Karpas-422 (cell line): ENCODE measurements around the gene NR2E1. TPM values are rescaled to one million over a fixed set of nuclear protein-coding genes. Genes with fewer than 3 reads are reported as not detected.

Experiments
- DNase-seq: peaks from one replicate; pipeline ENCODE4 v3.0.0-alpha.2; 2015
- H2AFZ ChIP-seq: fragments of 200-600 bp; sonication (generic); 2 replicates; pipeline ENCODE4 v1.6.1; 2014; ENCODE audit warnings: antibody characterized with exemption, low read length, mixed read lengths
- H3K27ac ChIP-seq: fragments of 200-600 bp; sonication (generic); 2 replicates; pipeline ENCODE4 v1.5.1; 2014; ENCODE audit warnings: mild to moderate bottlenecking, low read length, moderate library complexity
- H3K27me3 ChIP-seq: fragments of 200-600 bp; sonication (generic); 2 replicates; pipeline ENCODE4 v1.6.1; 2014; ENCODE audit warnings: low read length, mixed read lengths
- H3K36me3 ChIP-seq: fragments of 200-600 bp; sonication (generic); 2 replicates; pipeline ENCODE4 v1.6.1; 2014; ENCODE audit warnings: low read length, mixed read lengths; ENCODE audit not compliant: insufficient read depth
- H3K4me1 ChIP-seq: fragments of 200-600 bp; sonication (generic); 2 replicates; pipeline ENCODE4 v1.6.1; 2014; ENCODE audit warnings: mild to moderate bottlenecking, low read length, mixed read lengths
- H3K4me2 ChIP-seq: fragments of 200-600 bp; sonication (generic); 2 replicates; pipeline ENCODE4 v1.6.1; 2014; ENCODE audit warnings: low read length, low read depth, mild to moderate bottlenecking; ENCODE audit not compliant: poor library complexity, severe bottlenecking
- H3K4me3 ChIP-seq: fragments of 200-600 bp; sonication (generic); 2 replicates; pipeline ENCODE4 v1.5.1; 2014; ENCODE audit warnings: mild to moderate bottlenecking, antibody characterized with exemption, low read length, mixed read lengths
- H3K79me2 ChIP-seq: fragments of 200-600 bp; sonication (generic); 2 replicates; pipeline ENCODE4 v1.6.1; 2014; ENCODE audit warnings: mild to moderate bottlenecking, low read length, mixed read lengths
- H3K9ac ChIP-seq: fragments of 200-600 bp; sonication (generic); 2 replicates; pipeline ENCODE4 v1.6.0; 2014; ENCODE audit warnings: low read length
- H3K9me2 ChIP-seq: fragments of 200-600 bp; sonication (generic), shearing (Covaris generic); replicated peaks from 2 replicates; pipeline ENCODE4 v1.6.0; 2014; ENCODE audit warnings: mild to moderate bottlenecking, low read length, moderate library complexity; ENCODE audit not compliant: insufficient read depth
- H3K9me3 ChIP-seq: fragments of 300-700, 200-600 bp; sonication (generic); 2 replicates; pipeline ENCODE4 v1.6.1; 2014; ENCODE audit warnings: low read length, mixed read lengths
- H4K20me1 ChIP-seq: fragments of 200-600 bp; sonication (generic); 2 replicates; pipeline ENCODE4 v1.6.1; 2014; ENCODE audit warnings: mild to moderate bottlenecking, antibody characterized with exemption, low read length, low read depth; ENCODE audit not compliant: insufficient read depth
- total RNA-seq: library from RNA; depleted of rRNA; stranded (reverse); fragments of >200 nt; shearing (Covaris generic); gene quantifications from 2 replicates; pipeline ENCODE4 v1.2.3, GENCODE V29; 2014; ENCODE audit warnings: low replicate concordance

NR2E1 gene
- total RNA-seq, 1 experiment from 2014 or later: not detected

GRCh38 chr6:108171918-108172516 lies 6.2 kb downstream of the NR2E1 start:
- Histone ChIP-seq H3K9me3 (no peaks in the 10 kb centered on the region), H2AFZ (no peak overlapping the region), H3K27ac (no peak overlapping the region), H3K79me2 (no peaks in the 10 kb centered on the region), H3K9ac (no peak overlapping the region), H3K4me2 (no peak overlapping the region), H3K4me1 (no peaks in the 10 kb centered on the region), H3K4me3 (no peak overlapping the region), H3K36me3 (no peaks in the 10 kb centered on the region), H3K9me2 (no peaks in the 10 kb centered on the region), H4K20me1 (no peaks in the 10 kb centered on the region), H3K27me3 (no peaks in the 10 kb centered on the region)
- DNase-seq: no peak

DNA sequence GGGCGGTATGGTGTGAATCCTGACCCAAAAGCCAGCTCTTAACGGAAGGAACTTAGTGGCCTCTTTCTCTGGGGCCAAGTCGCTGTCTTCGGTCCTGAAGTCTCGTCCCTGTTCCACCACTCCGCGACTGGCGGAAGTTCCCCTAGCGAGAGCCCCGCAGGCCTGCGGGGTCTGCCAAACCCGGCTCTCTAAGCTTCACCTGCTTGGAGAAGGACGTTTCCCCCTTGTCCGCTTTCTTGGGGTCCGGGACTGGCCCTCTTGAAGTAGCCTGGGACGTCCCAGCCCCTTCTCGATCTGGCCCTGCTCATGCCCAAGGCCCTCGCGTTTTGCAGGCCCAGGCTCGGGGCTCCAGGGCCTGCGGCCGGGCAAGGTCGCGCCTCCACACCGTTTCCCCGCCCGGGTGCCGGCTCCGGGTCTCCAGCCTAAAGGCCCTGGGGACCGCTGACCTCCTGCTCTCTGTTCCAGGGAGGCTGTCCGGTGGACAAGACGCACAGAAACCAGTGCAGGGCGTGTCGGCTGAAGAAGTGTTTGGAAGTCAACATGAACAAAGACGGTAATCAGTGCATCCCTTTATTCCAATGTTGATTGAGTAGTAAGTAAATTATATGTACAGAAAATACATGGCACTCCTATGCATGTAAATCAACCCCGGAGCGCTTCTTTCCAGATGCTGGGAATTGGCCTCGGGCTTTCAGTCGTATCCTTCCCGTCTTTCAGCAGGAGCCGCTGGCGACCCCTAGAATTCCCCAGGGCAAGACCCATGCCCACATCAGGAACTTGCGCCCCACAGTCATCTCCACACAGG lies 8.8 kb downstream of the NR2E1 start:
- Histone ChIP-seq H2AFZ (no peak overlapping the region), H3K4me2 (no peak overlapping the region), H3K9me2 (no peaks in the 10 kb centered on the region), H3K27ac (no peak overlapping the region), H3K4me3 (no peak overlapping the region), H3K4me1 (no peaks in the 10 kb centered on the region), H3K36me3 (no peaks in the 10 kb centered on the region), H3K9ac (no peak overlapping the region), H3K79me2 (no peaks in the 10 kb centered on the region), H4K20me1 (no peaks in the 10 kb centered on the region), H3K9me3 (no peaks in the 10 kb centered on the region), H3K27me3 (no peaks in the 10 kb centered on the region)
- no peak for DNase-seq

DNA sequence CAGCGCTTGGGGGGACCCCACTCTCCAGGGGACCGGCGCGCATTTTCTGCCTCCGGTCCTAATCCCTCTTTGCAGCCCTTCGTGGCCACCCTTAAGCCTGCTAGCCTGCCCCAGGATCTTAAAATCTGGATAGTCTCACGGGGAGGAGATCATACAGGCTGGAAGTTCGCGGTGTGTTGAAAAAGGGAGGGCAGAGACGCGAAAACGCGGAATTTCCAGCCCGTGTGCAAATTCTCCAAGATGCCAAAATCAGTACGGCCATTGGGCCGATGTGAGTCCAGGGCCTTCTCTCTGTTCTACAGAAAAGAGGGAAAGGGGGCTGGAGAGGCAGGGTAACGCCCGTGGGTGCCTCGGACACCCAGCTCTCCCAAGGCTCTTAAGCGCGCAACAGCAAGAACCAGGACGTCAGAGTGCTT lies 9.4 kb downstream of the NR2E1 start:
- Histone ChIP-seq H3K4me1 (no peaks in the 10 kb centered on the region), H3K27ac (no peak overlapping the region), H3K79me2 (no peaks in the 10 kb centered on the region), H4K20me1 (no peaks in the 10 kb centered on the region), H3K9ac (no peak overlapping the region), H3K4me2 (no peak overlapping the region), H3K36me3 (no peaks in the 10 kb centered on the region), H3K27me3 (no peaks in the 10 kb centered on the region), H2AFZ (no peak overlapping the region), H3K4me3 (no peak overlapping the region), H3K9me3 (no peaks in the 10 kb centered on the region), H3K9me2 (no peaks in the 10 kb centered on the region)
- no peak for DNase-seq

DNA sequence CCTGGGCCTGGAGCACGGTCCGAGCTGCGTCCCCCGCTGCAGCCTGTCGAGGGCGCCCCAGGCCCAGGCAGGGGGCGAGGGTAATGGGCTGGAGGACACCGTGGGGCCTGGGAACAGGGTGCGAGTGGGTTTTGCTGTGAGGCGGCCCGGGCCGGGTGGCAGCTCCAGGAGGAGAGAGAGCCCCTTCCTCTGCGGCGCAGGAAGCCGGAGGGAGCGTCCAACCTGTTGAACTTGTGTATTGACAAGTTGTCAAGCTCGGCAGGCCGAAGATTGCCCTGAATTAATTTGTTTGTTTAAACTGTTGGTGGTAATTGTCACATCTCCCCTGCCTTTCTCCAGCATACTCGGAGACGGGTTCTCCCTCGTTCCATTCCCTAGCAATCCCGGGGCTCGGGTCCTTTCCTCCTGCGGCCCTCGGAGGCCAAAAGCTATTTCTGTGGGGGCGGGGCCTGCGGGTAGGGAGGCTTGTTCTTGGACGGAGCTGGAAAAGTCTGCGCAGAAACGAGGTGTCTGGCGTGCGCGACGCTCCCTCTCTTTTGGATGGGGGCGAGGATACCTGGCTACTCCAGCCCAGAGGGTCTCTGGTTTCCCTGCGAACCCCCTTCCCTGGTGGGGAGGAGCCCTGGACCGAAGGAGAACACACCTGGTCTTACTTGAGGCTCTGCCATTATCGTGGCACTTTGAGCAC lies 9.9 kb downstream of the NR2E1 start:
- Histone ChIP-seq H4K20me1 (no peaks in the 10 kb centered on the region), H2AFZ (no peak overlapping the region), H3K4me1 (no peaks in the 10 kb centered on the region), H3K36me3 (no peaks in the 10 kb centered on the region), H3K27me3 (no peaks in the 10 kb centered on the region), H3K4me2 (no peak overlapping the region), H3K4me3 (no peak overlapping the region), H3K79me2 (no peaks in the 10 kb centered on the region), H3K9me3 (no peaks in the 10 kb centered on the region), H3K9ac (no peak overlapping the region), H3K9me2 (no peaks in the 10 kb centered on the region), H3K27ac (no peak overlapping the region)
- DNase-seq: peak; percentile 57

DNA sequence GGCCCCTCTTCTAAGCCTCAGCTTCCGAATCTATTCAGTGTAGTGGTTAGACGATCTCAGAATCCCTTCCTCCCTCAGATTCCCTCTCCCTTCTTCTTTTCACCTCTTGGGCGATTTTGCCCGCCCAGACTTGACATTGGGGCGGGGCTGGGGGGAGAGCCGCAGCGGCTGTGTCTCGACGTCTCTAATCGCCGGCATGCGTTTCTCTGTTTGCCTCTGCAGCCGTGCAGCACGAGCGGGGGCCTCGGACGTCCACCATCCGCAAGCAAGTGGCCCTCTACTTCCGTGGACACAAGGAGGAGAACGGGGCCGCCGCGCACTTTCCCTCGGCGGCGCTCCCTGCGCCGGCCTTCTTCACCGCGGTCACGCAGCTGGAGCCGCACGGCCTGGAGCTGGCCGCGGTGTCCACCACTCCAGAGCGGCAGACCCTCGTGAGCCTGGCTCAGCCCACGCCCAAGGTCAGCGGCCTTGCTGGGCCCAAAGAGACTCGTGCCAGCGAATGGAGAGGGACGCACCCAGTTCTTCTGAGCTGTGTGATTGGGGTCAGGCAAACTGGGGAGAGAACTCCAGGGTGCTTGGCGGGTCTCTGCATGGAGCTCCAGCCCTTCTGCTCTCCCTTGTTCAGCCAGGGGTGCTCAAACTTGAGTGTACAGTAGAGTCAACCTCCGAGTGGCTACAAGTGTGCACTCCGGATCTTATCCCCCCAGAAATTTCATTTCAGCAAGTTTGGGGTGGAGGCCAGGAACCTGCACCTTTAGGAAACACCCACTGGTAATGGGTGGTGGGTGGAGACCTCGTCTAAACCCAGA lies 10.7 kb downstream of the NR2E1 start:
- Histone ChIP-seq H3K4me1 (no peaks in the 10 kb centered on the region), H3K9me2 (no peaks in the 10 kb centered on the region), H3K4me3 (no peak overlapping the region), H3K9me3 (no peaks in the 10 kb centered on the region), H3K36me3 (no peaks in the 10 kb centered on the region), H4K20me1 (no peaks in the 10 kb centered on the region), H3K27ac (no peak overlapping the region), H3K79me2 (no peaks in the 10 kb centered on the region), H3K4me2 (no peak overlapping the region), H3K9ac (no peak overlapping the region), H2AFZ (no peak overlapping the region), H3K27me3 (no peaks in the 10 kb centered on the region)
- DNase-seq: no peak

DNA sequence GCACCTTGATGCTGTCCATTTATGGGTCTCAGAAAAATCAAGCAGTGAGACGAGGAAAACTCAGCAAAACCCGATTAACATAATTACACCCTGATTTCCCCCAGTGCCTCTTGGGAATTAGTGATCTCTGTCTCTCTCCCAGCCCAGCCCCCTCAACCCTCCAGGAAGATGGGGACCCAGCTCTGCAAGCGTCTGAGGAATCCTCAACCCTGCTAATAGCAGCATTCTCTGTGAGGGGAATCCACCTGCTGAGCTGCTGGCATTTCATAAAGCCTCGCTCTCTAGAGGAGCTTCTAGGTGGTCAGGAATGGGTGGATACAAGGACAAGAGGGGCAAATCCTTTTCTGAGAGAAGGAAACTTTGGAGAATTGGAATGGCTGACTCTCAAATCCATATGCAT lies 13.9 kb downstream of the NR2E1 start:
- H4K20me1 ChIP-seq: no peaks in the 10 kb centered on the region
- no peak overlapping the region for H2AFZ ChIP-seq
- no peaks in the 10 kb centered on the region for H3K79me2 ChIP-seq
- no peak overlapping the region for H3K4me3 ChIP-seq
- H3K36me3 ChIP-seq: no peaks in the 10 kb centered on the region
- no peaks in the 10 kb centered on the region for H3K9me3 ChIP-seq
- no peaks in the 10 kb centered on the region for H3K4me1 ChIP-seq
- no peak for DNase-seq
- no peaks in the 10 kb centered on the region for H3K9me2 ChIP-seq
- H3K9ac ChIP-seq: no peak overlapping the region
- no peaks in the 10 kb centered on the region for H3K27me3 ChIP-seq
- no peak overlapping the region for H3K27ac ChIP-seq
- H3K4me2 ChIP-seq: no peak overlapping the region

- Histone ChIP-seq H3K4me2 (no peak overlapping the region), H4K20me1 (no peaks in the 10 kb centered on the region), H3K79me2 (no peaks in the 10 kb centered on the region), H3K9me3 (no peaks in the 10 kb centered on the region), H2AFZ (no peak overlapping the region), H3K9me2 (no peaks in the 10 kb centered on the region), H3K36me3 (no peaks in the 10 kb centered on the region), H3K4me3 (no peak overlapping the region), H3K27me3 (no peaks in the 10 kb centered on the region), H3K9ac (no peak overlapping the region), H3K4me1 (no peaks in the 10 kb centered on the region), H3K27ac (no peak overlapping the region)
- no peak for DNase-seq
These were observed 14.4 kb downstream of the NR2E1 start for GRCh38 chr6:108180266-108180665.

DNA sequence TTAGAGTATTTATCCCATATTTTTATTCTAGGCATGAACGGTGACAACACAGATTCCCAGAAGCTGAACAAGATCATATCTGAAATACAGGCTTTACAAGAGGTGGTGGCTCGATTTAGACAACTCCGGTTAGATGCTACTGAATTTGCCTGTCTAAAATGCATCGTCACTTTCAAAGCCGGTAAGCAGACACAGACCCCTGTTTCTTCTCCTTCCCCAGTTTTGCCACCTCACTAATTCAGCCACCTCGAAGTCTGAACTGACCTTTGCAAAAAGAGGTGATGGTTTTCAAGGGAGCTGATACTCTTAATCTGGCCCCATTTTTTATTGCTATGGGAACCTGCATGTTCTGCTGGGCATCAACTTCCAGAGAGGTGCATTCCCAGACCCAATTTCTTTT lies 15.0 kb downstream of the NR2E1 start:
- no peak overlapping the region for H3K9ac ChIP-seq
- H3K4me1 ChIP-seq: no peaks in the 10 kb centered on the region
- no peak overlapping the region for H3K27ac ChIP-seq
- no peaks in the 10 kb centered on the region for H3K27me3 ChIP-seq
- no peaks in the 10 kb centered on the region for H4K20me1 ChIP-seq
- H3K4me3 ChIP-seq: no peak overlapping the region
- no peaks in the 10 kb centered on the region for H3K9me3 ChIP-seq
- H3K9me2 ChIP-seq: no peaks in the 10 kb centered on the region
- H3K4me2 ChIP-seq: no peak overlapping the region
- no peaks in the 10 kb centered on the region for H3K79me2 ChIP-seq
- no peak for DNase-seq
- H3K36me3 ChIP-seq: no peaks in the 10 kb centered on the region
- no peak overlapping the region for H2AFZ ChIP-seq
